HG02870 (cell line): ENCODE measurements around the gene NHLH1.

Experiments
- ATAC-seq: cut with Tn5 transposase; IDR thresholded peaks from one replicate; pipeline ENCODE4 v1.9.1; 2021; ENCODE audit warnings: mild to moderate bottlenecking, moderate library complexity; ENCODE audit not compliant: unreplicated experiment

The NHLH1 gene

DNA sequence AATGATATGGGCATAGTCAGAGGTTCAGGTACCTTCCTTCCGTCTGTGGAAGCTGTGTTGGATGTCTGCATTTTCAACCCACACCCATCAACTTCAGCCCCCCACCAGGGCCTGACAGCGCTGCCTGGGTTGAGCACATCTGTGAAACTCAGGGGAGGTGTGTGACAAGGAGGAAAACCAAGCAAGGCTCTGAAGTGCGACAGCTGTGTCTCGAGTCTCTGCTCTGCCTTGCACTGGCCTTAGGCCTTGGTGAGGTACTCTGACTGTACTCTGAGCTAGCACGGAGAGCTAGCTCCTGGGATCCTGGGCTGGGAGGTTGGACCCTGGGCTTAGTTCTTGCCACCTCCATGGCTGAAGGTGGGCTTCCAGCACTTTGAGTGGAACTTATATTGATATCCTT, 42.6 kb downstream of the NHLH1 start:
- no peak for ATAC-seq

GRCh38 chr1:160410406-160411005, 43.6 kb downstream of the NHLH1 start:
- ATAC-seq = no peak

DNA sequence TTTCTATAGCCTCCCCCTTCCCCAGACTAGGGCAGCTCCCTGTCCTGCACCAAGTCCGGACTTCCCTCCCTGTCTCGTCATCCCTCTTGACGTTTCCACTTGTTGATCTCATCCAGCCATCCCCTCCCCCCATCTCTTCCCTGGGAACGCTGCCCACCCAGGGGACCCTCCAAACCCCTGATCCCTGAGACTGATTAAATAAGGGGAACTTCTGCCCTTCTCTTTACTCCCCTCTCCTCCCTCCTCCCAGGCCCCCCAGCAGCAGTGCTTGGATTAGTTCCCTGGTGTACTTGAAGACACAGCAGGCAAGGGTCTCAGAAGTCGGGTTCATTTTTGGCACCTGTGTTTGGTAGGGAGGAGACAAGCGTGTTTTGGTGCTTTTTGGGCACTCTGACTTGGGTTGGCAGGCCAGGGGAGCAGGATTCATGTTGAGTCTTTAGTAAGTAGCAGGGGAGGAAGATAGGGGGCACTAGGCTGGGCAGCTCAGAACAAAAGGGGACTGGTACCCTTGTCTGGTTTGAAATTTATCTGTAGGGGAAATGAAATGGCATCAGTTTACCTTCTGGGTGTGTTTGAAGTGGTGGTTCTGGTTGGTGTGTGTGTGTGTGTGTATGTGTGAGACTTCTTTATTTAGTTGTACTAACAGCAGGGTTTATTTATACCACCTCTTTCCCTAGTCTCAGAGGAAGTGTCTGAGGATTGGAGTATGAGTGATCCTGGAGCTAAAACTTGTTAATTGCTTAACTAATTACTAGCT, 44.6 kb downstream of the NHLH1 start:
- ATAC-seq = no peak

DNA sequence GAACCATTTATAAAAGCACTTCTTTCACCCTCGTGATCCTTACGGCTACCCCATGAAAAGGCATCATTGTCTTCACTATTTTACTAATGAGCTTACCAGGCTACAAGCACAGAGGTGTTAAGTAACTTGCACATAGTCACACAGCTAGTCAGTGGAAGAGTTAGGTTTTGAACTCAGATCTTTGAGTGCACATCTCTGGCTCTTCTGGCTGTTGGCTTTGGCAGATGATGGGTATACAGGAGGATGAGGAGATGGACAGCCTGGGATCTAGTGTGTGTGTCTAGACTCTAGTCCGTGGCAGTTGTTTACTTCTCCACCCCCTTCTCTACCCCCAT, 45.1 kb downstream of the NHLH1 start:
- no peak for ATAC-seq

- ATAC-seq = no peak
Observed at GRCh38 chr1:160413716-160414115, 46.8 kb downstream of the NHLH1 start.

DNA sequence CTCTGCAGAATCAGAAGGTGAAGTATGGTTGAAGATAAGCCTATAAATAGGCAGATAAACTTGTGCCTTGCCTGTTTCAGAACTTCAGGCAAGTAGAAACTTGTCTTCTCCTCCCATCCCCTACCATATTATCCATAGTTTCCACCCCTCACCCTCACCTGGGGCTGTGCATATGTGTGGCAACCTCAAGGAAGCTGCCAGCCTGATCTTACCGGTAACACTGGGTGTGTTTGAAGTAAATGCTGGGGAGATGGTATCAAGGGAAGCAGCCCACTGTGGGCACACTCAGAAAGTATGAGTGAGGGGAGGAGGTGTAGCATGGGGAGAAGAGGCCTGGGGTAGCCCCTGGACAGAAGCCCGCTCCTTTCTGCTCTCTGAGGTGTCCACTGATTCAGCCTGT, 48.0 kb downstream of the NHLH1 start:
- ATAC-seq = no peak

- no peak for ATAC-seq
Observed at GRCh38 chr1:160415696-160416290, 48.9 kb downstream of the NHLH1 start.

GRCh38 chr1:160416369-160416768, 49.5 kb downstream of the NHLH1 start:
- ATAC-seq = no peak

DNA sequence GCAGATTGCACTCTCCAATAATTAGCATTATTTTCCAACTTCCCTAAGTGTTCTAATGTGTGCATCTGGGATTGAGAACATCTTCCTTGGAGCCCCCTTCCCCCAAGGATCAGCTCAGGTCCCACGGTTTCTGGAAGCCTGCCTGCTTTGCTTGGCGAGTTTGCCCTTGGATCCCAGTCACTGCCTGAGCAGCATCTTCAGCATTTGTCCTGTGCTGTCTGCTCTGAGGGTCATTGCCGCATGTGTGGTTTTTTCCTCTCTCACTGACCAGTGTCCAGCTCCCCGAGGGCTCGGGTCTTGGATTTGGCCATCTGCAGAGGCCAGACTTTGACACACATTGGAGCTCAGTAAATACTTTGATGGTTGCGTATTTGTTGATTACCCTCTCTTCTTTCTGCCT, 51.6 kb downstream of the NHLH1 start:
- no peak for ATAC-seq

DNA sequence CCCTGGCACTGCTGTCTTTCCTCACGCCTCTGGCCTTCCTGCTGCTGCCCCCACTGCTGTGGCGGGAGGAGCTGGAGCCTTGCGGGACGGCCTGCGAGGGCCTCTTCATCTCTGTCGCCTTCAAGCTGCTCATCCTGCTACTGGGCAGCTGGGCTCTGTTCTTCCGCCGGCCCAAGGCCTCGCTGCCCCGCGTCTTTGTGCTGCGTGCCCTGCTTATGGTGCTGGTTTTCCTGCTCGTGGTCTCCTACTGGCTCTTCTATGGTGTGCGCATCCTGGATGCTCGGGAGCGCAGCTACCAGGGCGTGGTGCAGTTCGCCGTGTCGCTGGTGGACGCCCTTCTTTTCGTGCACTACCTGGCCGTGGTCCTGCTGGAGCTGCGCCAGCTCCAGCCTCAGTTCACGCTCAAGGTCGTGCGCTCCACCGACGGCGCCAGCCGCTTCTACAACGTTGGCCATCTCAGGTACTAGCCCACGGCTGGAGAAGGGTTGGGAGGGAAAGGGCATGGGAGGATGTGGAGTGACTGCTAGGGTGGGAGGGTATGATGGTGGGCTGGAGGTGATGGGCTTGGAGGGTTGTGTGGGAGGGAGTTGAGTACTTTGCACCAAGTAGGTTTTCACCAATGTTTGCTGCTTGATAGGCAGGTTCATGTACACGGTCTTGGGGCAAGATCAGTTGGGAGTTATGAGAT, 52.4 kb downstream of the NHLH1 start:
- no peak for ATAC-seq

GRCh38 chr1:160419838-160420169, 52.9 kb downstream of the NHLH1 start:
- no peak for ATAC-seq

GRCh38 chr1:160420881-160421842, 54.3 kb downstream of the NHLH1 start:
- ATAC-seq = no peak

DNA sequence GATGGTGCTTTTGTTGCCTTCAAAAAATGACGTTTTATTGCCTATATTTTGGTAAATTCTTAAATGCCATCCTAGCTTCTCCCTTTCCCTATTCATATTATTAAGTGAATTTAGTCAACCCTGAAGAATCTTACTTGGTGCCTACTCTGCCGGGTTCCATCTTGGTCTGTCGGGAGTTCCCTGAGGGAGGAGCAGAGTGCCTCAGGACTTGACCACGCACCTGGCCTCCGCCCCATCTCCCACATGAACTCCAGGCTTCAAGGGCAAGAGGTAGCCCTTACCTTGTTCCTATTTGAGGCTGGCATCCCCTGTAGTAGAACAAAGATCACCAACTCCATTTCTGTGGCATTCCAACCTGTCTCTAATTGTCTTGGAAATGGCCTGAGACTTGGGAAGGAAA, 55.0 kb downstream of the NHLH1 start:
- ATAC-seq = no peak
